ENCODE results near the gene PPP1R1B. TPM values are rescaled to one million over a fixed set of nuclear protein-coding genes. Genes with fewer than 3 reads are reported as not detected.

Gene PPP1R1B
- total RNA-seq, 1 experiment from 2014 or later: 8.2 TPM

DNA sequence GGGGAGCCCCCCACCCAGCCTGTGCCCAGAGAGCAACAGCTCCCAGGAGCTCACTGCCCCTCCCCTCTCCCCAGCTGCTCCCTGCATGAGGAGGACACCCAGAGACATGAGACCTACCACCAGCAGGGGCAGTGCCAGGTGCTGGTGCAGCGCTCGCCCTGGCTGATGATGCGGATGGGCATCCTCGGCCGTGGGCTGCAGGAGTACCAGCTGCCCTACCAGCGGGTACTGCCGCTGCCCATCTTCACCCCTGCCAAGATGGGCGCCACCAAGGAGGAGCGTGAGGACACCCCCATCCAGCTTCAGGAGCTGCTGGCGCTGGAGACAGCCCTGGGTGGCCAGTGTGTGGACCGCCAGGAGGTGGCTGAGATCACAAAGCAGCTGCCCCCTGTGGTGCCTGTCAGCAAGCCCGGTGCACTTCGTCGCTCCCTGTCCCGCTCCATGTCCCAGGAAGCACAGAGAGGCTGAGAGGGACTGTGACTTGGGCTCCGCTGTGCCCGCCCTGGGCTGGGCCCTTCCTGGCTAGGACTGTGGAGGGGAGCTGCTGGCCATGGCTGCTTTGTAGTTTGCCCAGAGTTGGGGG lies 39.0 kb downstream of the PPP1R1B start:
- no peak for TF ChIP-seq EZH2 (IDR thresholded peaks at IDR 0.05; ENCODE audit: borderline replicate concordance, low read depth, low read length, poor library complexity, severe bottlenecking)
- TF ChIP-seq, protein P1, sequence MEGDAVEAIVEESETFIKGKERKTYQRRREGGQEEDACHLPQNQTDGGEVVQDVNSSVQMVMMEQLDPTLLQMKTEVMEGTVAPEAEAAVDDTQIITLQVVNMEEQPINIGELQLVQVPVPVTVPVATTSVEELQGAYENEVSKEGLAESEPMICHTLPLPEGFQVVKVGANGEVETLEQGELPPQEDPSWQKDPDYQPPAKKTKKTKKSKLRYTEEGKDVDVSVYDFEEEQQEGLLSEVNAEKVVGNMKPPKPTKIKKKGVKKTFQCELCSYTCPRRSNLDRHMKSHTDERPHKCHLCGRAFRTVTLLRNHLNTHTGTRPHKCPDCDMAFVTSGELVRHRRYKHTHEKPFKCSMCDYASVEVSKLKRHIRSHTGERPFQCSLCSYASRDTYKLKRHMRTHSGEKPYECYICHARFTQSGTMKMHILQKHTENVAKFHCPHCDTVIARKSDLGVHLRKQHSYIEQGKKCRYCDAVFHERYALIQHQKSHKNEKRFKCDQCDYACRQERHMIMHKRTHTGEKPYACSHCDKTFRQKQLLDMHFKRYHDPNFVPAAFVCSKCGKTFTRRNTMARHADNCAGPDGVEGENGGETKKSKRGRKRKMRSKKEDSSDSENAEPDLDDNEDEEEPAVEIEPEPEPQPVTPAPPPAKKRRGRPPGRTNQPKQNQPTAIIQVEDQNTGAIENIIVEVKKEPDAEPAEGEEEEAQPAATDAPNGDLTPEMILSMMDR (conservative IDR thresholded peaks at IDR 0.05; ENCODE audit: low read depth, low read length): no peak
- no peaks in the 10 kb centered on the region for H3K27me3 ChIP-seq (replicated peaks; ENCODE audit: insufficient read depth, low read depth, low read length, poor library complexity)
- no peak for DNase-seq (ENCODE audit: low spot score)
- no peak overlapping the region for H3K4me3 ChIP-seq (ENCODE audit: low read depth, low read length, poor library complexity, severe bottlenecking)
- intact Hi-C loops (cut with micrococcal nuclease; ENCODE audit: unreplicated experiment): no loop called here
- POLR2A ChIA-PET (ENCODE audit: low non-redundant PET): no interaction called here
- CTCF ChIA-PET: no interaction called here
- no peaks in the 10 kb centered on the region for H3K36me3 ChIP-seq (ENCODE audit: insufficient read depth, low read length, poor library complexity, severe bottlenecking)
- no peaks in the 10 kb centered on the region for H3K9me3 ChIP-seq (ENCODE audit: low read depth, low read length, poor library complexity, severe bottlenecking)
- BruUV-seq (replicated peaks): no TSS peak
- no peaks in the 10 kb centered on the region for H3K4me1 ChIP-seq (ENCODE audit: insufficient read depth, low read length, poor library complexity, severe bottlenecking)
- no peak overlapping the region for H3K27ac ChIP-seq (ENCODE audit: low read depth, low read length, poor library complexity, severe bottlenecking)

- H3K27me3 ChIP-seq (replicated peaks; ENCODE audit: insufficient read depth, low read depth, low read length, poor library complexity): no peaks in the 10 kb centered on the region
- H3K9me3 ChIP-seq (ENCODE audit: low read depth, low read length, poor library complexity, severe bottlenecking): no peaks in the 10 kb centered on the region
- intact Hi-C loops (cut with micrococcal nuclease; ENCODE audit: unreplicated experiment): no loop called here
- TF ChIP-seq, protein P1 (conservative IDR thresholded peaks at IDR 0.05; ENCODE audit: low read depth, low read length): no peak
- no peak for TF ChIP-seq EZH2 (IDR thresholded peaks at IDR 0.05; ENCODE audit: borderline replicate concordance, low read depth, low read length, poor library complexity, severe bottlenecking)
- CTCF ChIA-PET: no interaction called here
- H3K36me3 ChIP-seq (ENCODE audit: insufficient read depth, low read length, poor library complexity, severe bottlenecking): no peaks in the 10 kb centered on the region
- no peaks in the 10 kb centered on the region for H3K4me1 ChIP-seq (ENCODE audit: insufficient read depth, low read length, poor library complexity, severe bottlenecking)
- no peak overlapping the region for H3K27ac ChIP-seq (ENCODE audit: low read depth, low read length, poor library complexity, severe bottlenecking)
- no peak overlapping the region for H3K4me3 ChIP-seq (ENCODE audit: low read depth, low read length, poor library complexity, severe bottlenecking)
- POLR2A ChIA-PET (ENCODE audit: low non-redundant PET): no interaction called here
- BruUV-seq (replicated peaks): no TSS peak
- no peak for DNase-seq (ENCODE audit: low spot score)
These were observed 39.5 kb downstream of the PPP1R1B start for GRCh38 chr17:39666231-39666600.

GRCh38 chr17:39666601-39667261 lies 40.0 kb downstream of the PPP1R1B start:
- intact Hi-C loops (cut with micrococcal nuclease; ENCODE audit: unreplicated experiment): no loop called here
- TF ChIP-seq, protein P1 (conservative IDR thresholded peaks at IDR 0.05; ENCODE audit: low read depth, low read length): no peak
- TF ChIP-seq EZH2 (IDR thresholded peaks at IDR 0.05; ENCODE audit: borderline replicate concordance, low read depth, low read length, poor library complexity, severe bottlenecking): no peak
- no peaks in the 10 kb centered on the region for H3K27me3 ChIP-seq (replicated peaks; ENCODE audit: insufficient read depth, low read depth, low read length, poor library complexity)
- DNase-seq (ENCODE audit: low spot score): no peak
- ChIA-PET CTCF (no interaction called here), POLR2A (ENCODE audit: low non-redundant PET) (no interaction called here)
- H3K4me3 ChIP-seq (ENCODE audit: low read depth, low read length, poor library complexity, severe bottlenecking): no peak overlapping the region
- no TSS peak for BruUV-seq (replicated peaks)
- H3K27ac ChIP-seq (ENCODE audit: low read depth, low read length, poor library complexity, severe bottlenecking): no peak overlapping the region
- no peaks in the 10 kb centered on the region for H3K36me3 ChIP-seq (ENCODE audit: insufficient read depth, low read length, poor library complexity, severe bottlenecking)
- H3K4me1 ChIP-seq (ENCODE audit: insufficient read depth, low read length, poor library complexity, severe bottlenecking): no peaks in the 10 kb centered on the region
- H3K9me3 ChIP-seq (ENCODE audit: low read depth, low read length, poor library complexity, severe bottlenecking): no peaks in the 10 kb centered on the region
